Neutrophil (primary cell): ENCODE results near the gene HNRNPA2B1.
"Not testable (repeated sequence)": the region's sequence is repeated elsewhere in the genome, so short reads cannot be mapped to it uniquely, and the experiment has no call there.

ENCODE experiments used
- H3K27ac ChIP-seq: fragments of 200-600 bp; sonication (generic); 2 replicates; pipeline ENCODE4 v1.5.1; 2016; ENCODE audit warnings: mild to moderate bottlenecking, moderate library complexity
- H3K27me3 ChIP-seq: fragments of 200-600 bp; sonication (generic); 2 replicates; pipeline ENCODE4 v1.6.0; 2016; ENCODE audit warnings: mild to moderate bottlenecking
- H3K36me3 ChIP-seq: fragments of 200-600 bp; sonication (generic); 2 replicates; pipeline ENCODE4 v1.5.1; 2017
- H3K4me1 ChIP-seq, 2 experiments: fragments of 200-600 bp in 1 of 2; sonication (generic) in 1 of 2; 1 replicate in 1 of 2; 2 replicates in 1 of 2; pipeline versions ENCODE4 v1.5.1 to v1.6.1; 2013 to 2016; ENCODE audit warnings: low read depth in 1 of 2, low read length in 1 of 2, mild to moderate bottlenecking in 1 of 2, moderate library complexity in 1 of 2; ENCODE audit not compliant: control insufficient read depth in 1 of 2, insufficient read depth in 1 of 2
- H3K4me3 ChIP-seq, 2 experiments: fragments of 200-600 bp in 1 of 2; sonication (generic) in 1 of 2; 1 replicate in 1 of 2; 2 replicates in 1 of 2; pipeline ENCODE4 v1.5.1; 2013 to 2016; ENCODE audit warnings: low read depth in 1 of 2, low read length in 1 of 2, mild to moderate bottlenecking in 1 of 2, moderate library complexity in 1 of 2
- H3K9me3 ChIP-seq: fragments of 200-600 bp; sonication (generic); 2 replicates; pipeline ENCODE4 v1.5.1; 2016
- TF ChIP-seq, protein P1 (sequence below): fragments of 200-600 bp; sonication (generic); IDR thresholded peaks from 2 replicates; pipeline ENCODE4 v1.5.1; 2016; ENCODE audit warnings: antibody characterized with exemption

The HNRNPA2B1 gene

DNA sequence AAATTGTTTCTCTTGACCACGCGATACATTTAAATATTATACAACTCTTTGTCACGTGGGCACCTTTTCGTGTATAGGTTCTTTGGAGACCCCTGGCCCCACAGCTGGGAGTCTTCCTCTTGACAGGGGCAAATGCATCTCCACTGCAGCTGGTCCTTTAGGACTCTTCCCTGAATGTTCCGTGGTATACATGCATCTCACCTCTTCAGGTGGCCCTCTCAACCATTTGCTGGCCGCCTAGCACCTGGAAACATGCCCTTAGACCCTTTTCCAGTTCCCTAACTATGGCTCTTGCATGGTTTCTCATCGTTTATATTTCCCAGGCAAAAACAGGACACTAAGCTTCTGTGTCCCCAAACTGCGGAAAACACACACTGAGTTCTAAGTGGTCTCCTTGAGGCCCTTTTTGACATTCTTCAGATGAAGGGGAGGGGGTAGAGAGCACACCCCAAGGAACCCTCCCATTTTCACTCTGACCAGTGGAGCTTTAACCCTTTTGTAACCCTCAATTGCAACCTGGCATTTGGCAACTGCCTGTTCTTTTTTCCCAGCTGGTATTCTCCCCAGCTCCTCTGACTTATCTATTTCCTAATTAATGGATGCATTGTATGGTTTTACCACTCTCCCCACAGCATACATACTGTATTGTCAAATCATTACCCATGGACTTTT is 20.6 kb downstream of the HNRNPA2B1 start:
- TF ChIP-seq, protein P1, sequence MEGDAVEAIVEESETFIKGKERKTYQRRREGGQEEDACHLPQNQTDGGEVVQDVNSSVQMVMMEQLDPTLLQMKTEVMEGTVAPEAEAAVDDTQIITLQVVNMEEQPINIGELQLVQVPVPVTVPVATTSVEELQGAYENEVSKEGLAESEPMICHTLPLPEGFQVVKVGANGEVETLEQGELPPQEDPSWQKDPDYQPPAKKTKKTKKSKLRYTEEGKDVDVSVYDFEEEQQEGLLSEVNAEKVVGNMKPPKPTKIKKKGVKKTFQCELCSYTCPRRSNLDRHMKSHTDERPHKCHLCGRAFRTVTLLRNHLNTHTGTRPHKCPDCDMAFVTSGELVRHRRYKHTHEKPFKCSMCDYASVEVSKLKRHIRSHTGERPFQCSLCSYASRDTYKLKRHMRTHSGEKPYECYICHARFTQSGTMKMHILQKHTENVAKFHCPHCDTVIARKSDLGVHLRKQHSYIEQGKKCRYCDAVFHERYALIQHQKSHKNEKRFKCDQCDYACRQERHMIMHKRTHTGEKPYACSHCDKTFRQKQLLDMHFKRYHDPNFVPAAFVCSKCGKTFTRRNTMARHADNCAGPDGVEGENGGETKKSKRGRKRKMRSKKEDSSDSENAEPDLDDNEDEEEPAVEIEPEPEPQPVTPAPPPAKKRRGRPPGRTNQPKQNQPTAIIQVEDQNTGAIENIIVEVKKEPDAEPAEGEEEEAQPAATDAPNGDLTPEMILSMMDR: no peak
- peaks cover 0 to 4% of the 10 kb centered on the region in 2 experiments for H3K4me1 ChIP-seq

DNA sequence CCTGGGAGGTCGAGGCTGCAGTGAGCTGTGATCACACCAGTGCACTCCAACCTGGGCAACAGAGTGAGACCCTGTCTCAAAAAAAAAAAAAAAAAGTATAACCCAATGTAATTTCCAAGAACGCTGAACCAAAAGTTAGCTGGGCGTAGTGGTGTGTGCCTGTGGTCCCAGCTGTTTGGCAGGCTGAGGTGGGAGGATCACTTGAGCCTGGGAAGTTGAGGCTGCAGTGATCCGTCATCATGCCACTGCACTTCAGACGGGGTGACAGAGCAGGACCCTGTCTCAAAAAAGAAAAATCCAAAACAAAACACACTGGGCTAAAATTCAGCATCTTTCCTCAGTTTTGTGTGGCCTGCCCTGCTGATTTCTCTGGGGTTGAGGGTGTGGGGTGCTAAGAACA is 21.1 kb downstream of the HNRNPA2B1 start:
- Histone ChIP-seq H3K36me3 (peaks cover 17% of the 10 kb centered on the region), H3K9me3 (no peaks in the 10 kb centered on the region), H3K27me3 (no peaks in the 10 kb centered on the region), H3K4me1 (peaks cover 0 to 4% of the 10 kb centered on the region in 2 experiments), H3K4me3 (no peak overlapping the region), H3K27ac (no peak overlapping the region)
- TF ChIP-seq, protein P1: no peak

More for the DNA sequence above, 20.6 kb downstream of the HNRNPA2B1 start:
- H3K27ac ChIP-seq: no peak overlapping the region
- peaks cover 22% of the 10 kb centered on the region for H3K36me3 ChIP-seq
- no peaks in the 10 kb centered on the region for H3K9me3 ChIP-seq
- no peak overlapping the region for H3K4me3 ChIP-seq
- H3K27me3 ChIP-seq: no peaks in the 10 kb centered on the region

DNA sequence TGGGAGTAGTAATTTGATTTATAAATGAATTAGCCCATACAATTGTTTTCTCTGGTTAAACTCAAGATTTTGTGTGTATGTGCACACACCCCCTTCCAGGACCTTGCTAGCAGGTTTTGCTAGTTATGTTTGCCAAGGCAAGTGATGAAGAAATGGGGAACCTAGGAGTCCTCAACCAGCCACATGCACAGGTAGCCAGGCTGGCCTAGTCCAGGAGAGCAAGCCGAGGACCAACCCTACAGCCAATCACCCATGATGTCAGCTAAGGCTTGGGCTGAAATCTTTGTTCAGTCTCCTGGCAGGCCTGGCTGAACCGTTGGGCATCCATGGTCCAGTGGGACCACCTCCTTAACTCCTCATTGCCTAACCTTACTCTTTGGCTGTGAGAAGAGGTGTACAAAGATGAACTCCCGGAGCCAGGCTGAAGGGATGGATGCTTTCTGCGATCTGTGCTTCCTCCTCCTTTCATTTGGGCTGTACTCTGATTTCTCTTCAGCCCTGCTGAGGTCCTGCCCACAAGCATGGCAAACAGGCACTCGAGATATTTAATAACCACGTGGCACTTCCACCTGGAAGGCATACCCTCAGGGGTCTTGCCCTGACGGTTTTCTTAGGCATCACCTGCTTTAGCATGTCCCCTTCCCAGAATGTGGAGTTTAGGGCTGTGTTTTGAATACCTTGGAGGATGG is 22.1 kb downstream of the HNRNPA2B1 start:
- TF ChIP-seq, protein P1: no peak
- no peak overlapping the region for H3K27ac ChIP-seq

DNA sequence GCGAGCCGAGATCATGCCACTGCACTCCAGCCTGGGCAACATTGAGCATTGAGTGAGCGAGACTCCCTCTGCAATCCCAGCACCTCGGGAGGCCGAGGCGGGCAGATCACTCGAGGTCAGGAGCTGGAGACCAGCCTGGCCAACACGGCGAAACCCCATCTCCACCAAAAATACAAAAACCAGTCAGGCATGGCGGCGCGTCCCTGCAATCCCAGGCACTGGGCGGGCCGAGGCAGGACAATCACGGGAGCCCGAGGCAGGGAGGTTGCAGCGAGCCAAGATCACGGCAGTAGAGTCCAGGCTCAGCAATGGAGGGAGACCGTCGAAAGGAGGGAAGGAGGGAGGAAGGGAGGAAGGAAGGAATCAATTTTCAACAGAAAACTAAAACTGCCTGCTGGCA is 23.3 kb downstream of the HNRNPA2B1 start:
- not testable (repeated sequence) for H3K4me3 ChIP-seq, H3K9me3 ChIP-seq, H3K27me3 ChIP-seq, H3K4me1 ChIP-seq, H3K36me3 ChIP-seq, H3K27ac ChIP-seq

More for the DNA sequence above, 22.1 kb downstream of the HNRNPA2B1 start:
- Histone ChIP-seq H3K4me1 (peaks cover 0 to 4% of the 10 kb centered on the region in 2 experiments), H3K36me3 (peaks cover 9% of the 10 kb centered on the region), H3K9me3 (no peaks in the 10 kb centered on the region), H3K27me3 (no peaks in the 10 kb centered on the region), H3K4me3 (no peak overlapping the region)

DNA sequence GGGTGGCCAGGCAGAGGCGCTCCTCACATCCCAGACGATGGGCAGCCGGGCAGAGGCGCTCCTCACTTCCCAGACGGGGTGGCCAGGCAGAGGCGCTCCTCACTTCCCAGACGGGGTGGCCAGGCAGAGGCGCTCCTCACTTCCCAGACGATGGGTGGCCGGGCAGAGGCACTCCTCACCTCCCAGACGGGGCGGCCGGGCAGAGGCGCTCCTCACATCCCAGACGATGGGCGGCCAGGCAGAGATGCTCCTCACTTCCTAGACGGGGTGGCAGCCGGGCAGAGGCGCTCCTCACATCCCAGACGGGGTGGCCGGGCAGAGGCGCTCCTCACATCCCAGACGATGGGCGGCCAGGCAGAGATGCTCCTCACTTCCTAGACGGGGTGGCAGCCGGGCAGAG is 23.9 kb downstream of the HNRNPA2B1 start:
- not testable (repeated sequence) for H3K27ac ChIP-seq, H3K9me3 ChIP-seq, H3K36me3 ChIP-seq, H3K4me1 ChIP-seq, H3K27me3 ChIP-seq, H3K4me3 ChIP-seq

DNA sequence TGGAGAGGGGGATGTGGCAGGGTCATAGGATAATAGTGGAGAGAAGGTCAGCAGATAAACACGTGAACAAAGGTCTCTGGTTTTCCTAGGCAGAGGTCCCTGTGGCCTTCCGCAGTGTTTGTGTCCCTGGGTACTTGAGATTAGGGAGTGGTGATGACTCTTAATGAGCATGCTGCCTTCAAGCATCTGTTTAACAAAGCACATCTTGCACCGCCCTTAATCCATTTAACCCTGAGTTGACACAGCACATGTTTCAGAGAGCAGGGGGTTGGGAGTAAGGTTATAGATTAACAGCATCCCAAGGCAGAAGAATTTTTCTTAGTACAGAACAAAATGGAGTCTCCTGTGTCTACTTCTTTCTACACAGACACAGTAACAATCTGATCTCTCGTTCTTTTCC is 24.6 kb downstream of the HNRNPA2B1 start:
- not testable (repeated sequence) for H3K4me1 ChIP-seq, H3K36me3 ChIP-seq, H3K4me3 ChIP-seq, H3K27ac ChIP-seq, H3K27me3 ChIP-seq, H3K9me3 ChIP-seq

DNA sequence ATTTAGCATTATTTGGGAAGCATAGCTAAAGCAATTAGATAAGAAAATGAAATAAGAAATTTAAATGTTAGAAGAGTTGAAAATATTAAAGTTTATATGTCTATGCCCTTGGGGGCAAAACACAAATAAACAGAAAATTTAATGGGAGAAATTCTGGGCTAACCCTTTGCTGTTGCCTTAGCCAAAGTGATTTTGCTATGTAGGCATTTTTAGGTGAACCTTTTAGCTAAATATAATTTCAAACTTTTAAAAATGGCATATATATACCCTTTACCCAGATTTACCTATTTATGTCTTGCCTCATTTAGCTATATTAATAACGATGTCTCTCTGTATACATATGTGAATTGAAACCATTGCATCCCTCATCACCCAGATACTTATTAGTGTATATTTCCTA is 28.5 kb downstream of the HNRNPA2B1 start:
- no peaks in the 10 kb centered on the region for H3K4me1 ChIP-seq
- no peaks in the 10 kb centered on the region for H3K36me3 ChIP-seq
- TF ChIP-seq, protein P1: no peak
- no peaks in the 10 kb centered on the region for H3K9me3 ChIP-seq
- no peak overlapping the region for H3K27ac ChIP-seq
- H3K27me3 ChIP-seq: no peaks in the 10 kb centered on the region
- H3K4me3 ChIP-seq: no peak overlapping the region
